ENCODE data around the gene CX3CL1.

- TF ChIP-seq CTCF (conservative IDR thresholded peaks at IDR 0.05 in 1 of 2, IDR thresholded peaks at IDR 0.05 in 1 of 2; ENCODE audit: extremely low read depth in 1 of 2, insufficient read depth in 1 of 2, low read depth in 1 of 2, low read length in 2 of 2) (no peak), EZH2 (IDR thresholded peaks at IDR 0.05; ENCODE audit: borderline replicate concordance, low read length) (no peak)
Measured at GRCh38 chr16:57331355-57331754, 40.9 kb upstream of the CX3CL1 start.
